Prostate gland (tissue), 2 donors: ENCODE measurements around the gene DLG4. TPM values are rescaled to one million over a fixed set of nuclear protein-coding genes. Genes with fewer than 3 reads are reported as not detected.

Experiments used
- DNase-seq: peaks from one replicate; pipeline ENCODE4 v3.0.0-alpha.2; 2019; ENCODE audit warnings: low spot score
- H3K27ac ChIP-seq, 2 donors: fragments of 200-600 bp; sonication (generic); 2 replicates each; pipeline ENCODE4 v1.5.1; 2017 to 2019
- H3K27me3 ChIP-seq: fragments of 200-600 bp; sonication (generic); replicated peaks from 2 replicates; pipeline ENCODE4 v1.5.1; 2019; ENCODE audit not compliant: insufficient read depth
- H3K36me3 ChIP-seq, 2 donors: fragments of 200-600 bp; sonication (generic); 1 replicate in 1 of 2; 2 replicates in 1 of 2; pipeline versions ENCODE4 v1.5.1 to v1.8.1; 2017 to 2019
- H3K4me1 ChIP-seq: fragments of 200-600 bp; sonication (generic); replicated peaks from 2 replicates; pipeline ENCODE4 v1.5.1; 2019
- H3K4me3 ChIP-seq, 2 donors: fragments of 200-600 bp; sonication (generic); 2 replicates each; pipeline ENCODE4 v1.5.1; 2017 to 2019
- H3K9me3 ChIP-seq: fragments of 200-600 bp; sonication (generic); 2 replicates; pipeline ENCODE4 v1.5.1; 2017
- POLR2A ChIP-seq: fragments of 450-650 bp; IDR thresholded peaks from one replicate; pipeline ENCODE4 v1.6.1; 2016; ENCODE audit warnings: antibody characterized with exemption, mild to moderate bottlenecking
- POLR2AphosphoS5 ChIP-seq: sonication (generic); formaldehyde crosslinking; IDR thresholded peaks from one replicate; pipeline ENCODE4 v1.6.1; 2017; ENCODE audit warnings: antibody characterized with exemption
- WGBS: methylation state at CpG from one replicate; pipeline ENCODE4 v1.1.5; 2018; 5-methylcytosine and 5-hydroxymethylcytosine counted together
- intact Hi-C: fragments of 100-400 bp; cut with DNase I; formaldehyde crosslinking; loops from one replicate; pipeline ENCODE4 v1.14.2; 2022
- total RNA-seq, 2 donors: library from RNA; depleted of rRNA; stranded (reverse); fragments of >200 nt; gene quantifications; one replicate each; pipeline ENCODE4 v1.1.0, GENCODE V29; 2016
- TF ChIP-seq, protein P1 (sequence below), 4 experiments: fragments of 200-600 bp in 2 of 4; fragments of 450-650 bp in 2 of 4; sonication (generic) in 2 of 4; IDR thresholded peaks; 1 replicate in 3 of 4; 2 replicates in 1 of 4; pipeline ENCODE4 v1.5.1; 2016 to 2019; ENCODE audit warnings: antibody characterized with exemption in 4 of 4, mild to moderate bottlenecking in 2 of 4, moderate library complexity in 2 of 4

Gene DLG4
- total RNA-seq, 2 donors from 2014 or later: 9.3 to 31.6 TPM

DNA sequence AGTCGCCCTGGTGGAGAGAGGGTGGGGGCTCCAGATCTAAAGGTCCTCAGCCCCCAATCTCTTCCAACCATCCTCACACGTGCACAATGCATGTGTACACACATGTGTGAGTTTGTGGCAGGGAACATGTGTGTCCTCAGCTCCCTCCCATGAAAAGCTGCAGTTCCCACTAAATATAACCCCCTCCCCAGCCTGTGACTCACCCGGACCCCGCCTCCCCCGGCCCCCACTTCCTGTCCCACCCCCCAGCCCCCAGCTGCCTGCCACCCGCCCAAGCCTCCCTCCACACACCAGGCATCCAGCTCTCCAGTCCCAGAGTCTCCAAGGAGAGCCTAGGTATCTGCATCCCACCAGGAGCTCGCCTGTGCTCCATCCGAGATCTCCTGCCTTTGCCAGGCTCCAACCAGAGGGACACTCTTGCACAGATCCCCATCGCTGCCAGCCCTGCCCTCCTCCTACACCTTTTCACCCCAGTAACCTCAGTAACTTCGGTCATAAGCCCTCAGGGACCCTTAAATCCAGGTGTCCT is 3.9 kb downstream of the DLG4 start:
- no peak for DNase-seq
- Histone ChIP-seq H3K9me3 (no peaks in the 10 kb centered on the region), H3K36me3 (no peaks in the 10 kb centered on the region), H3K4me3 (no peak overlapping the region), H3K4me1 (peaks cover 10% of the 10 kb centered on the region), H3K27me3 (no peaks in the 10 kb centered on the region), H3K27ac (peak overlapping the region; percentile 49 to 67)
- TF ChIP-seq, protein P1, sequence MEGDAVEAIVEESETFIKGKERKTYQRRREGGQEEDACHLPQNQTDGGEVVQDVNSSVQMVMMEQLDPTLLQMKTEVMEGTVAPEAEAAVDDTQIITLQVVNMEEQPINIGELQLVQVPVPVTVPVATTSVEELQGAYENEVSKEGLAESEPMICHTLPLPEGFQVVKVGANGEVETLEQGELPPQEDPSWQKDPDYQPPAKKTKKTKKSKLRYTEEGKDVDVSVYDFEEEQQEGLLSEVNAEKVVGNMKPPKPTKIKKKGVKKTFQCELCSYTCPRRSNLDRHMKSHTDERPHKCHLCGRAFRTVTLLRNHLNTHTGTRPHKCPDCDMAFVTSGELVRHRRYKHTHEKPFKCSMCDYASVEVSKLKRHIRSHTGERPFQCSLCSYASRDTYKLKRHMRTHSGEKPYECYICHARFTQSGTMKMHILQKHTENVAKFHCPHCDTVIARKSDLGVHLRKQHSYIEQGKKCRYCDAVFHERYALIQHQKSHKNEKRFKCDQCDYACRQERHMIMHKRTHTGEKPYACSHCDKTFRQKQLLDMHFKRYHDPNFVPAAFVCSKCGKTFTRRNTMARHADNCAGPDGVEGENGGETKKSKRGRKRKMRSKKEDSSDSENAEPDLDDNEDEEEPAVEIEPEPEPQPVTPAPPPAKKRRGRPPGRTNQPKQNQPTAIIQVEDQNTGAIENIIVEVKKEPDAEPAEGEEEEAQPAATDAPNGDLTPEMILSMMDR (IDR thresholded peaks at IDR 0.05): no peak
- TF ChIP-seq POLR2A (no peak), POLR2AphosphoS5 (no peak)
- 17% methylated on average over 10 of the region's 10 CpGs for WGBS
- intact Hi-C loops: no loop called here

DNA sequence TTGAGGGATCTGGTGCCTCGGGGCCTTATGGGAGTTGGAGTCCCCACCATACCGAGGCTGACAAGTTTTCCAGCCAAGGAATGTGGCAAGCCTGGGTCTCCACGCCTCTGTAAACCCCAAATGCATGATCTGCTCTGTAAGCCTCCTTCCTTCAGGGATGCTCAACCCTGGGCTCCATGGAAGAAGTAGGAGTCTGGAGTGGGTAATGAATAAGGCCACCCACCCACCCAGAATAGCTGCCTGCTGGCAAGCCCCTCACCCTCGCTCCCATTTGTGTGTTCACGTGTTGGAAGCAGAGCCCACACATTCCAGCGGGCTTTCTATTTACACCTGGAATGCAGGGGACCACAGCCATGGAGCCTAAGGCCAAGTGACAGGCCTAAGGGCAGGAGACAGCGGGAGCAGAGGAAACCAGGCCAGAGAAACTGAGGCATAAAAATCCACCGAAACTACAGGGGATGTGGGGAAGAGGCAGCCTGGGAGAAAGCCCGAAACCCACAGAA is 4.4 kb downstream of the DLG4 start:
- no peak overlapping the region for H3K4me3 ChIP-seq
- H3K27ac ChIP-seq: peak overlapping the region; percentile 49 to 67
- 22% methylated on average over 9 of the region's 9 CpGs for WGBS
- no peaks in the 10 kb centered on the region for H3K9me3 ChIP-seq
- H3K4me1 ChIP-seq: peaks cover 8% of the 10 kb centered on the region
- no peaks in the 10 kb centered on the region for H3K36me3 ChIP-seq
- intact Hi-C loops: no loop called here
- DNase-seq: no peak
- H3K27me3 ChIP-seq: no peaks in the 10 kb centered on the region
- TF ChIP-seq, protein P1 (IDR thresholded peaks at IDR 0.05): no peak
- TF ChIP-seq POLR2AphosphoS5: peak; percentile 87

DNA sequence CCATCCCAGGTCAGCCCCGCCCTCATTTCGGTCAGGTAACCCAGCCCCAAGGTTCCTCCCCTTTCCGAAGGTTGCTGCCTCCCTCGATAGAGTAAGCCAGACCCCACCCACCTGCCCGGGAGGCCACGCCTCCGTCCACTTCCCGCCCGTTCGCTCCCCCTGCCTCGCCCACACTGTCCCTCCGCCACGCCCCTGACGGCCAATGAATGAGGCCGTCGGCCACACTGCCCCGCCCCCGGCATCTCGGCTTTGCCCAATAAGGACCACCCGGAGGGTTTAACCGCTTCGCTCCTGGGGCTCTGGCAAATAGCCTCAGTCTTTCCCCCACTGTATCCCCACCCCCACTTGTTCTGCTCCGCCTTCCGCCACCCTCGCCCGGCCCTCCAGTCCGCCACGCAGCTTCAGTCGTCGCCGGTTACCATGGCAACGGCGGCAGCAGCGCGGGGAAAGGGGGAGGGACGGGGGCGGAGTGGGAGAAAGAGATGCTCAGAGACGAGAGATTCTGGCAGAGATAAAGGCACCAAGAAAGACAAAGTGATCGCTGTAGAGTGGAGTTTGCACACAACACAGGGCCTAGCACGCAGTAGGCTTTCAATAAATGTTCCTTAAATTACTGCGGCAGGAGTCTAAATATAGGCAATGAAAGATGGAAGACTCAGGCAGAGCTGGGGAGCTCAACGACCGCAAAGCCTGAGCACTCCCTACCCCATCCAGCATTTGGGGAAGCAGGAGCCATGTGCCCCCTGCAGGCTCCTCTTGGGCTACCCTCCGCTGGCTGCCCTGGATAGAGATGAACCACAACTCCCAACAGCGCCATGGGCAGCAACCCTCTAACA is 5.1 kb downstream of the DLG4 start:
- Histone ChIP-seq H3K4me1 (peaks cover 8% of the 10 kb centered on the region), H3K36me3 (no peaks in the 10 kb centered on the region), H3K27ac (peak overlapping the region; percentile 25 to 67), H3K27me3 (no peaks in the 10 kb centered on the region), H3K4me3 (peak overlapping the region; percentile 26 to 34), H3K9me3 (no peaks in the 10 kb centered on the region)
- DNase-seq: peak; percentile 95
- TF ChIP-seq POLR2A: no peak
- TF ChIP-seq, protein P1 (IDR thresholded peaks at IDR 0.05): peak in 3 of 4 experiments; percentile 18 to 61 (median 52)
- TF ChIP-seq POLR2AphosphoS5: peak; percentile 85
- WGBS: under 1% methylated on average over 45 of the region's 45 CpGs
- intact Hi-C loops: no loop called here

DNA sequence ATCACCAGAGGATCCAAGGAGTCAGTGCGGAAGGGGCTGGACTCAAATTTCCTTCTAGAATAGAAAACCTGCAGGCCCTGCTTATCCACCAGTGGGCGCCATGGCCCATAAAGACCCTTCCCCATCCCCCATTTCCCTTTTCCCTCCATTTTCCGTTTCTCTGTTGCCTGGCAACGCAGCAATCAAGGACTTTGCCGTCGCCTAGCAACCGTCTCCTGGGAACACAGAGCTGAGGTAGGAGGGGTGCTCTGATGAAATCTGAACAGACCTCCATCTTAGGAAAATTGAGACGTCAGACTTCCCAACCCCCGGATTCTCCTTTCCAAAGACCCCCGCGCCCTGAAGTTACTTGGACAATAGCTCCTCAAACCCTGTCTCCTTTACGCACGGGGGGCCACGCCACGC is 5.7 kb downstream of the DLG4 start:
- peaks cover 8% of the 10 kb centered on the region for H3K4me1 ChIP-seq
- no peak overlapping the region for H3K27ac ChIP-seq
- no peaks in the 10 kb centered on the region for H3K36me3 ChIP-seq
- WGBS: 6% methylated on average over 15 of the region's 15 CpGs
- no peaks in the 10 kb centered on the region for H3K9me3 ChIP-seq
- TF ChIP-seq, protein P1 (IDR thresholded peaks at IDR 0.05): peak in 1 of 4 experiments; percentile 31
- TF ChIP-seq POLR2AphosphoS5 (no peak), POLR2A (no peak)
- peak overlapping the region; percentile 26 to 34 for H3K4me3 ChIP-seq
- DNase-seq: peak; percentile 43
- H3K27me3 ChIP-seq: no peaks in the 10 kb centered on the region
- intact Hi-C loops: no loop called here
